ENCODE results near the gene NTN1. TPM values are rescaled to one million over a fixed set of nuclear protein-coding genes. Genes with fewer than 3 reads are reported as not detected.
A peak's percentile ranks its signal among the peaks of the same experiment; 100 is the strongest.

Gene NTN1
- total RNA-seq, 2 experiments from 2014 or later, result not detected

DNA sequence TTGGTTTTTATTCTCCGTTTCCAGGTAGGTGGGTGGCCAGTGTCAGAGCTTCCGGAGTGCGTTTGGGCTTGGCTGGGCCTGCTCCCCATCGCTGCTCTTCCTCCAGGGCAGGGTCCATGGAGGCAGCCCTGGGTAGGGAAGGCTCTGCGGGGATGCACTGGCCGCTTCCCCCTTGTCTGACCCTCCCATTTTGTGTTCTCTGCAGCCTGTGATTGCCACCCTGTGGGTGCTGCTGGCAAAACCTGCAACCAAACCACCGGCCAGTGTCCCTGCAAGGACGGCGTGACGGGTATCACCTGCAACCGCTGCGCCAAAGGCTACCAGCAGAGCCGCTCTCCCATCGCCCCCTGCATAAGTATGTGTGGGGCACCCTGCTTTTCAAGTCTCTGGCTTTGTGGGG, 158.3 kb downstream of the NTN1 start:
- Mint-ChIP-seq H3K27ac (no peak overlapping the region), H3K27me3 (ENCODE audit: low read depth) (no peaks in the 10 kb centered on the region), H3K36me3 (ENCODE audit: low read depth) (no peaks in the 10 kb centered on the region), H3K4me1 (ENCODE audit: low read depth) (peaks cover 3% of the 10 kb centered on the region), H3K9me3 (ENCODE audit: insufficient read depth) (no peaks in the 10 kb centered on the region), H3K4me3 (no peak overlapping the region)
- POLR2A ChIA-PET, result no interaction called here
- ATAC-seq (no peak), DNase-seq (no peak)
- CTCF ChIA-PET, result no interaction called here

DNA sequence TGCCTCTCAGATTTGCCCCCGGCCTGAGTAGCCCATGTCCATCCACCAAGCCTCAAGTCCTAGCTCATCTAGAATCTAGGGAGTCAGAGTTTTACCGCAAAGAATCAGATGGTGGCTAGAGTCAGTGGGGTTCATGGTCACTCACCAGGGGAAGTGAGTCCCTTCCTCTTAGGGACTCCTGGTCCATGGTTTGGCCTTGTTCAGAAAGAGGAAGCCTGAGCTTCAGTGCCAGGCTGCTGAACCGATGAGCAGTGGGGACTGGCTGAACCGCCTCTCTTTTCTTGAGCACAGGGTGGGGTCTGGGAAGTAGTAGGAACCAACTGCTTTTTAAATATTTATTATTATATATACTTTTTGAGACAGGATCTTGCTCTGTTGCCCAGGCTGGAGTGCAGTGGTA, 160.3 kb downstream of the NTN1 start:
- Mint-ChIP-seq H3K9me3 (ENCODE audit: insufficient read depth) (no peaks in the 10 kb centered on the region), H3K27me3 (ENCODE audit: low read depth) (no peaks in the 10 kb centered on the region), H3K27ac (no peak overlapping the region), H3K36me3 (ENCODE audit: low read depth) (no peaks in the 10 kb centered on the region), H3K4me3 (no peak overlapping the region), H3K4me1 (ENCODE audit: low read depth) (peaks cover 3% of the 10 kb centered on the region)
- no peak for DNase-seq
- ChIA-PET CTCF (no interaction called here), POLR2A (no interaction called here)
- no peak for ATAC-seq

DNA sequence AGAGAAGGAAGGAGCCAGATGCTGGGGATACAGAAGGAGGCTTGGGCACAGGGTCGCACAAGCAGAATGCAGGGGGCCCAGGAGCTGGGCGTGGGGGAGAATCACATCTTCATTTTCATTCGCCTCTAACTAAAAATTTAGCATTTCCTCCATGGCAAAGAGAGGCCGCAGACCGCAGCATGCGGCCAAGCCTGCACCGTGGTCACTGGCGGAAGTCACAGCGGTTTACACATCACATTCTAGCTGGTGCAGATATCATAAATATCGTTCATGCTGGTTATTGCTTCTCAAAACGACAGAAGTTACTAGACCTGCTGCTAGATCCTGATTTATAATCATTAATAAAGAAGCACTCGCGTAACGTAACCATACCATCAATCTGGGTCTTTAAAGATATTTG, 162.0 kb downstream of the NTN1 start:
- Mint-ChIP-seq H3K27me3 (ENCODE audit: low read depth) (no peaks in the 10 kb centered on the region), H3K4me3 (no peak overlapping the region), H3K36me3 (ENCODE audit: low read depth) (no peaks in the 10 kb centered on the region), H3K9me3 (ENCODE audit: insufficient read depth) (no peaks in the 10 kb centered on the region), H3K27ac (no peak overlapping the region), H3K4me1 (ENCODE audit: low read depth) (peaks cover 3% of the 10 kb centered on the region)
- CTCF ChIA-PET, result interaction anchor here (0.6 kb wide), 1 partner anchor 337 kb away, joined by 3 read pairs; no protein-coding TSS in a partner anchor
- POLR2A ChIA-PET, result no interaction called here
- peak; percentile 26 for DNase-seq
- no peak for ATAC-seq

DNA sequence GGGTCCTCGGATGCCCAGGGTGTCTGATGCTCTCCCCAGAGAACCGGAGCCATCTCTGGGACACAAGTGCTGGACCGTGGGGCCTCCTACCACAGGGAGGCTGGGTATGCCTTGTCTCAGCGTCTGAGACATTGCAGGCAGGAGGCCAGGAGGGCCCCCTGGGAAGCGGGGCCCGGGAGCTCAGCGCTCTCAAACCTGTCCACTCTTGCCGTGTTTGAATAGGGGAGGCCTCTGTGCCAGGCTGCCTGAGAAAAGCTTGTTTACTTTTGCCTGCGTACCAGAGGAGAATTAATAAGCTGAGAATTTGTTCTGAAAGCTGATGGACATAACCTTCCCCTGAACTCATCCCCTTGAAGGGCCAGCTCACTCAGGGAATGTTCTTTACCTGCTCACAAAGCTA, 163.8 kb downstream of the NTN1 start:
- Mint-ChIP-seq H3K9me3 (ENCODE audit: insufficient read depth) (no peaks in the 10 kb centered on the region), H3K36me3 (ENCODE audit: low read depth) (no peaks in the 10 kb centered on the region), H3K27ac (no peak overlapping the region), H3K27me3 (ENCODE audit: low read depth) (no peaks in the 10 kb centered on the region), H3K4me3 (no peak overlapping the region), H3K4me1 (ENCODE audit: low read depth) (peaks cover 3% of the 10 kb centered on the region)
- CTCF ChIA-PET, result no interaction called here
- POLR2A ChIA-PET, result no interaction called here
- no peak for DNase-seq
- no peak for ATAC-seq

DNA sequence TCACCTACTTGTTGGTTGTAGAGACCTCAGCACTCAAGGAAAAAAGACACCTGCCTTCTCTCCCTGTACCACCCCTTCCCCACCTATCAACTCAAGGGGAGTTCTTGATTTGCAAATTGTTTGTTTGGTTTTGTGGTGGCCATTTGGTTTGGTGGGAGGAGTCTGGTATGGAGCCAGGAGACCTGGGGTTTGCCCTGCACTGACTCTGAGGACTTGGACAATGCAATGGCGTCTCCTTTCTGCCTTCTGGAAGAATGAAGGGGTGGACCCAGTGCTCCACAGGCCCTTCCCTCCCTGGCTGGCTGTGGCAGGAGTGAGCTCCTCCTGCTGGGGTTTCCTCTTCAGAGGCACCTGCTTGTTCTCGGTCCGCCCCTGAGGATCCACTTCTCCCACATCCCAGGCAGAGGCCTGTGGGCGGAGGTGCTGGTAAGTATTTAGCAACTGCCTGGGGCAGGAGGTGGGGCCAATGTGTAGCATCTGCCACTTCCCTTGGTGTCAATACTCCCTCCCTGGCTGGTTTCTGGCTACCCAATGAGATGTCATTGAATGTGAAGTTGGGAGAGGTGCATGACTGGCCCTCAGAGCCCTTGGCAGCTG, 164.5 kb downstream of the NTN1 start:
- Mint-ChIP-seq H3K4me1 (ENCODE audit: low read depth) (peaks cover 3% of the 10 kb centered on the region), H3K4me3 (no peak overlapping the region), H3K27ac (no peak overlapping the region), H3K36me3 (ENCODE audit: low read depth) (no peaks in the 10 kb centered on the region), H3K9me3 (ENCODE audit: insufficient read depth) (no peaks in the 10 kb centered on the region), H3K27me3 (ENCODE audit: low read depth) (no peaks in the 10 kb centered on the region)
- DNase-seq (no peak), ATAC-seq (no peak)
- POLR2A ChIA-PET, result no interaction called here
- CTCF ChIA-PET, result no interaction called here

DNA sequence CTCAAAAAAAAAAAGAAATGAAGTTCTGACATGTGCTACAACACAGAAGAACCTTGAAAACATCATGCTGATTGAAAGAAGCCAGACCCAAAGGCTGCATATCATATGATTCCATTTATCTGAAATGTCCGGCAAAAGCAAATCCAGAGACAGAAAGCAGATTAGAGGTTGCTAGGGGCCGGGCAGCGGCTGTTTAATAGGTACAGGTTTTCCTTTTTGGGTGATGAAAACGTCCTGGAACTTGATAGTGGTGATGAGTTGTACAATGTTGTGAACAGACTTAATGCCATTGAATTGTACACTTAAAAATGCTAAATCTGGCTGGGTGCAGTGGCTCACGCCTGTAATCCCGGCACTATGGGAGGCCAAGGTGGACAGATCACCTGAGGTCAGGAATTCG, 166.5 kb downstream of the NTN1 start:
- ChIA-PET POLR2A (no interaction called here), CTCF (no interaction called here)
- Mint-ChIP-seq H3K4me1 (ENCODE audit: low read depth) (peaks cover 3% of the 10 kb centered on the region), H3K9me3 (ENCODE audit: insufficient read depth) (no peaks in the 10 kb centered on the region), H3K27me3 (ENCODE audit: low read depth) (no peaks in the 10 kb centered on the region), H3K36me3 (ENCODE audit: low read depth) (no peaks in the 10 kb centered on the region), H3K4me3 (no peak overlapping the region), H3K27ac (no peak overlapping the region)
- no peak for DNase-seq
- ATAC-seq, result no peak

DNA sequence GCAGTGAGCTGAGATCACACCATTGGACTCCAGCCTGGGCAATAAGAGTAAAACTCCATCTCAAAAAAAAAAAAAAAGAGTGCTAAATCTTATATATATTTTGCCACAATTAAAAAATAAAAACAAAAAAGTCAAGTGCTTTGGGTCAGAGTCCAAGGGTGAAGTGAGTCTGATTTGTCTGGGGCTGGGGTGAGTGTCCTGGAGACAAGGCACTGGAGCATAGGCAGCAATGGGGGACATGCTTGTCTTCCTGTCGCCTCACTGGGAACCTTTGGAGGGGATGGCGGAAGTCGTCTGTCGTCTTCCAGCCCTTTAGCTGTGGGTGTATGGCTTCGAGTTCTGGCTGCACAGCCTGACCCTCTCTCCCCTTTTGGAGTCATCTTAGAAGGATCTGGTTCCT, 167.1 kb downstream of the NTN1 start:
- no peak overlapping the region for H3K4me3 Mint-ChIP-seq
- DNase-seq (no peak), ATAC-seq (no peak)
- ChIA-PET CTCF (no interaction called here), POLR2A (no interaction called here)
- peaks cover 3% of the 10 kb centered on the region for H3K4me1 Mint-ChIP-seq (ENCODE audit: low read depth)
- no peaks in the 10 kb centered on the region for H3K27me3 Mint-ChIP-seq (ENCODE audit: low read depth)
- H3K27ac Mint-ChIP-seq, result no peak overlapping the region
- no peaks in the 10 kb centered on the region for H3K36me3 Mint-ChIP-seq (ENCODE audit: low read depth)
- H3K9me3 Mint-ChIP-seq (ENCODE audit: insufficient read depth), result no peaks in the 10 kb centered on the region

DNA sequence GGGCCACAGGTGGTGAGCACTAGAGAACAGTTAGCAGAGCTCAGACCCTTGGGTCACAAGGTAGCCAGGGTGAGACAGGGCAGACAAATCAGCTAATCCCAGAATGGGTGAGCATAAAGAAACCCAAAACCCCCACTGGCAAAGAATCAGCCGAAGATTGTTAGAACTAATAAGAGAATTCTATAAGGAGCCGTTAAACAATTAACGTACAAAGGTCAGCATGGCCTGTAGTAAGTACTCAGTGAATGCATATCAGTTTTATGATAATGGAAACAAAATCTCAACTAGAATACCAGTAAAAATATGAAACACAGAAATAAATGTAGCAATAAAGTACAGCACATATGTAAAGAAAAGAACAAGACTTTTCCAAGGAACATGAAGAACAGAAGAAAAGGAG, 168.6 kb downstream of the NTN1 start:
- POLR2A ChIA-PET, result no interaction called here
- H3K27me3 Mint-ChIP-seq (ENCODE audit: low read depth), result no peaks in the 10 kb centered on the region
- H3K4me3 Mint-ChIP-seq, result no peak overlapping the region
- H3K9me3 Mint-ChIP-seq (ENCODE audit: insufficient read depth), result no peaks in the 10 kb centered on the region
- no peaks in the 10 kb centered on the region for H3K4me1 Mint-ChIP-seq (ENCODE audit: low read depth)
- DNase-seq (no peak), ATAC-seq (no peak)
- H3K27ac Mint-ChIP-seq, result no peak overlapping the region
- CTCF ChIA-PET, result no interaction called here
- H3K36me3 Mint-ChIP-seq (ENCODE audit: low read depth), result no peaks in the 10 kb centered on the region

DNA sequence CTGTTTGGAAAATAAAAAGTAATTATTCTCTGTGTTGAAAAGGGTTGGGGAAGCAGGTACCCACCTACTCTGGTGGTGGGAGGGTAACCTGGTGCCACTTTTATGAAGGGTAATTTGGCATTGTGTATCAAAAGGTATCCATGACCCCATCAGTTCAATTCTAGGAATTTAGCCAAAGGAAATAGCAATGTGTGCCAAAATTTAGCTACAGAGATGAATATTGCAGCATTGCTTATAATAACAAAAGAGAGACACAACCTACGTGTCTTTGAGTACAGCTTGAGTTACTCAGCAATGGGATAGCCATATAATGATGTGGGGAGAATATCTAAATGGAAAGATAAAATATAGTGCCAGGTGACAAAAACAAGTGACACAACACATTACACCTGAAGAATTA, 170.7 kb downstream of the NTN1 start:
- Mint-ChIP-seq H3K4me1 (ENCODE audit: low read depth) (no peaks in the 10 kb centered on the region), H3K36me3 (ENCODE audit: low read depth) (no peaks in the 10 kb centered on the region), H3K27ac (no peak overlapping the region), H3K4me3 (no peak overlapping the region), H3K27me3 (ENCODE audit: low read depth) (no peaks in the 10 kb centered on the region), H3K9me3 (ENCODE audit: insufficient read depth) (no peaks in the 10 kb centered on the region)
- ChIA-PET POLR2A (interaction anchor here (0.7 kb wide), 1 partner anchor 94 kb away, joined by 3 read pairs; no protein-coding TSS in a partner anchor), CTCF (no interaction called here)
- no peak for ATAC-seq
- DNase-seq, result no peak

DNA sequence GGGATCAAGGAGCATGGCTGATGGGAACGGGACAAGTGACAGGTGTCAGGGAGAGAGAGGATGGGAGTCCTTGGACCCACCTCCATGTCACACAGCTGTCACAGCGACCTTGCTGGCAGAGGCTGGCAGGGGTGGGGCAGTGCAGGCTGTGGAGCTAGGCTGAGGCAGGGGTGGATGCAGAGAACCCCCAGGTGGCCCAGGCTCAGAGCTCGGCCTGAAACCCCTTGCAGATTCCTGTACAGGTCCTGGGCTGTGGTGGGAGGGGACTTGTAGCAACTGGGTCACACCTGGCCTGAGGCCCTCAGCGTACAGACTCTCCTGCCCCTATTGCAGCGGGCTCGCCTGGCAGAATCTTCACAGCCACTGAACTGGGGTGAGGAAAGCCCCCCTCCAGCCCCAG, 174.1 kb downstream of the NTN1 start:
- Mint-ChIP-seq H3K36me3 (ENCODE audit: low read depth) (no peaks in the 10 kb centered on the region), H3K4me1 (ENCODE audit: low read depth) (no peaks in the 10 kb centered on the region), H3K27ac (no peak overlapping the region), H3K27me3 (ENCODE audit: low read depth) (no peaks in the 10 kb centered on the region), H3K9me3 (ENCODE audit: insufficient read depth) (no peaks in the 10 kb centered on the region), H3K4me3 (no peak overlapping the region)
- POLR2A ChIA-PET, result no interaction called here
- CTCF ChIA-PET, result no interaction called here
- ATAC-seq (no peak), DNase-seq (no peak)

DNA sequence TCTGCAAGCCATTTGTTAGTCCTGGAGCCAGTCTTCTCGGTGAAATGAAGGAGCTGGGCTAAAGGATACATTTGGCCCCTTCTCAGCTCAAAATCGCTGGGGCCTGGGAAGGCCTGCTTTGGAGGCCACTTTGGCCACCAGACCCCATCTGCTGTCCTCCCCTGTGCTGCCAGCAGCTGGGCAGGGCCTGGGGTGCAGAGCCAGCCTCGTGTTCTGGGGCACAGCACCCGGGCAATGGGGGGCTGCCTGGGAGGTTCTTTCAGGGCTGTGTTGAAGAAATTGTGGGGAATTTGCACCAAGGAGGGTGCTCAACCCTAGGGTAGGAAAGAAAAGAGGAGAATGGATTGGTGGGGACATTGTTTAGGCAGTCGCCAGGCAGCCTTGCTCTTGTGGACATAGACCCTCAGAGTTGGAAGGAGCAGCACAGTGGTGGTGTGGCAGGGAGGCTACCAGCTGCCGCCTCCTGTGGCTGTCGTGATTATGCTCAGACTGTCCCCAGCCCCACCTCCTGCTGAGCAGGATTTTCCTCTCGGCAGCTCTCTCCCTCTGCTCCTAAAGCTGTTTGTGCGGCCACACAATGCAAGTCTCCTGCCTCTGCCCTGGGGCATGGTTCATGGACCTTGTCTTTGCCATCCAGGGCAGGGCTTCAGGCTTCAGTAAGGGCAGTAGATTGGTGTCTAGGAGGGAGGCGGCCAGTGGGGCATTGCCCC, 174.8 kb downstream of the NTN1 start:
- no peak overlapping the region for H3K27ac Mint-ChIP-seq
- no peaks in the 10 kb centered on the region for H3K36me3 Mint-ChIP-seq (ENCODE audit: low read depth)
- no peak for ATAC-seq
- peaks cover 1% of the 10 kb centered on the region for H3K27me3 Mint-ChIP-seq (ENCODE audit: low read depth)
- no peaks in the 10 kb centered on the region for H3K9me3 Mint-ChIP-seq (ENCODE audit: insufficient read depth)
- no peak for DNase-seq
- ChIA-PET CTCF (no interaction called here), POLR2A (no interaction called here)
- no peak overlapping the region for H3K4me3 Mint-ChIP-seq
- H3K4me1 Mint-ChIP-seq (ENCODE audit: low read depth), result no peaks in the 10 kb centered on the region

DNA sequence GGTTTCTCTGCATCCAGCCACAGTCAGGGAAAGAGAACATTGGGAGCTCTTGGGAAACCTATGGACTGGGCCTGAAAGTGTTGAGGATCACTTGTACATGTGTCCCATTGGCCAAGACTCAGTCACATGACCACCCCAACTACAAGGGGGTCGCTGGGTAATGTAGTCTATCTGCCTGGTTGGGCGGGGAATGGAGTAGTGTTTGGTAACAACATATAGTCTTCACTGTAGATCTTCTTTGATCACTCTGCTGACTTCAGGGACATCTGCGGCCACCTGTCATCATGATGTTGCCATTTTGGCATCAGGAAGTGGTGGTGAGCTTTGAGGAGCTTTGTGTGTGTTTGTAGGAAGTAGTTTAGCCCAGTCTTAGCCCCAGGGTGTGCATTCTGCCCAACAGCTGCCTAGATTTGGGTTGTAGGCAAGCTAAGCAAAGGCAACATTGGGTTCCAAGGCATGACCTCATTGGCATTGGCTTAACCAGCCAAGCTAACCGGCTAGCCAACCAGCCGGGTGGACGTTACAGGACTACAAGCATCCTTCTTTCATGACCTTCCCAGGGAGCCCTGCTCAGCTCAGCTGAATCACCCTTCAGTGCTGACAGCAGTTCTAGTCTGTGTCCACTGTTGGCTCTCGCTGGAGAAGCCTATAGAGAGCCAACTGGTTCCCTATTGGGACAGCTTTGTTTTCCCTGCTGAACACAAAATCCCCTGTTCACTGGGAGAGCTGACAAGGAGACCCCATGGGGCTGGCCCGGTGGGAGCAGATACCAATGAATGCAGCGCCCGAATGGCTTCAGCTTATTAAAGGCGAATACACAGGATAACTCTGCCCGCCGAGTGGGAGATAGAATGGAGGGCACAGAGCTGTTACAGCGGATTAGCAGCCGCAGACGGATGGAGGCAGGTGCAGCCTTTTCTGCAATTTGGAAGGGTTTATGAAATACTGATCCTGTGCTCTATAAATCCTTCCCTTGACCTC, 178.6 kb downstream of the NTN1 start:
- Mint-ChIP-seq H3K4me3 (no peak overlapping the region), H3K9me3 (ENCODE audit: insufficient read depth) (no peaks in the 10 kb centered on the region), H3K27ac (no peak overlapping the region), H3K27me3 (ENCODE audit: low read depth) (peaks cover 2% of the 10 kb centered on the region), H3K4me1 (ENCODE audit: low read depth) (peaks cover 19% of the 10 kb centered on the region), H3K36me3 (ENCODE audit: low read depth) (no peaks in the 10 kb centered on the region)
- ChIA-PET CTCF (no interaction called here), POLR2A (no interaction called here)
- no peak for DNase-seq
- no peak for ATAC-seq

Data from activated CD8-positive, alpha-beta T cell treated with anti-CD3 and anti-CD28 coated beads, Interleukin-2, amount 10 ng/mL, durations not matched to agents 7 days and 5 days (primary cell).